ENCODE data around the gene VGLL2. TPM values are rescaled to one million over a fixed set of nuclear protein-coding genes. Genes with fewer than 3 reads are reported as not detected.
A peak's percentile ranks its signal among the peaks of the same experiment; 100 is the strongest.

Gene VGLL2
- total RNA-seq, 6 experiments from 2014 or later: not detected

DNA sequence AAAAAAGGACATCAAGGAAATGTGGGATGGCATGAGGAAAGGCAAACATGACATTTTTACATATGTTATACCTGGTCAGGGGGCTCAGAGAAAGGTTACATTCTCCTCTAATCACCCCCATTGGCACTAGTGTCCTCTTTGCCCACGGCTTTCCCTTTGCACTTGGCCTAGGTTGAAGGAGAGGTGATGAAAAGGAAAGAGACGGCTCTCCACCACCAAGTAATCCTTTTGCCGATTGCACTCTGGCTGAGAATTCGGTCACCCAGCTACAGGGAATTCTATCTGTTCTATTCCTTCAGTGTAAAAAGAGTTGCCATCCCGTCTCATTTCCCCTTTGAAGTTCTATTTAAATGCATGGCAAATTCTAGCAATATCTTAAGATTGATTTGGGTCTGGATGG, 10.4 kb downstream of the VGLL2 start:
- WGBS (ENCODE audit: insufficient coverage, low coverage, low lambda C conversion rate, missing lambda C conversion rate): 51% methylated on average over 5 of the region's 5 CpGs
- Histone ChIP-seq H3K36me3 (no peaks in the 10 kb centered on the region), H3K27ac (no peak overlapping the region), H3K9me3 (no peaks in the 10 kb centered on the region), H3K4me1 (peaks cover 0 to 3% (median 0%) of the 10 kb centered on the region in 4 donors), H3K27me3 (peaks cover 0 to 6% of the 10 kb centered on the region in 2 donors), H3K4me3 (no peak overlapping the region)
- intact Hi-C loops (cut with DNase I): no loop called here
- TF ChIP-seq CTCF (IDR thresholded peaks at IDR 0.05) (no peak), POLR2A (IDR thresholded peaks at IDR 0.05) (no peak)
- ATAC-seq (no peak), DNase-seq (no peak)

DNA sequence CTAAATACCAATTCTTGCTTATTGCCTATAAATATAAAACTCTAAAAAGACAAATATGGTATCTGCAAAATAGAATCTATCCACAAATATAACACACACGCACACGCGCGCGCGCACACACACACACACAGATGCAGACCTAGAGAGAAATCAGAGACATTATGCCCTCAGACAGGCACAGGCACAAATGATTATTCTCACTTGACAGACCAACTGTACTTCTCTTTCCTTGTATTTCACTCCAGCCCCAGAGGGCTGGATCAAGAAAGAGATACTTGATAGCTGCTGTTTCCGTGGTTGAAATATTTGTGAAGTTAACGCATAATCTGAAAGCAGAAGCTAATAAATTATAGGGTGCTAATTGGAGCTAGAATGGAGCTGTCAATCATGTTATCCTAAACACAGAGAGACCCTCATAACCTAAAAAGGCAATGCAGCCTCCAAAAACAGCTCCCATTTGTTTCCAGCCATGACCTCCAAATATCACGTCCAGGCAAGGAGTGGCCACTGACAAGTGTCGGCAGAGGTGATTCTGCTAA, 11.5 kb downstream of the VGLL2 start:
- ATAC-seq: no peak
- Histone ChIP-seq H3K4me1 (no peaks in the 10 kb centered on the region), H3K36me3 (no peaks in the 10 kb centered on the region), H3K27ac (no peak overlapping the region), H3K27me3 (no peaks in the 10 kb centered on the region), H3K9me3 (no peaks in the 10 kb centered on the region), H3K4me3 (no peak overlapping the region)
- intact Hi-C loops (cut with DNase I): no loop called here
- TF ChIP-seq POLR2A (IDR thresholded peaks at IDR 0.05): no peak
- DNase-seq: no peak
- WGBS (ENCODE audit: insufficient coverage, low coverage, low lambda C conversion rate, missing lambda C conversion rate): 79% methylated on average over 10 of the region's 10 CpGs

GRCh38 chr6:117280922-117281321, 15.6 kb downstream of the VGLL2 start:
- WGBS (ENCODE audit: insufficient coverage, low coverage, low lambda C conversion rate, missing lambda C conversion rate): 75% methylated on average over 1 of the region's 3 CpGs
- no peak for DNase-seq
- Histone ChIP-seq H3K36me3 (no peaks in the 10 kb centered on the region), H3K27me3 (no peaks in the 10 kb centered on the region), H3K9me3 (no peaks in the 10 kb centered on the region), H3K4me3 (no peak overlapping the region), H3K27ac (no peak overlapping the region), H3K4me1 (no peaks in the 10 kb centered on the region)
- TF ChIP-seq POLR2A (IDR thresholded peaks at IDR 0.05): no peak
- TF ChIP-seq CTCF (IDR thresholded peaks at IDR 0.05): peak in 2 of 4 donors; percentile 6 to 11
- intact Hi-C loops (cut with DNase I): no loop called here
- no peak for ATAC-seq

DNA sequence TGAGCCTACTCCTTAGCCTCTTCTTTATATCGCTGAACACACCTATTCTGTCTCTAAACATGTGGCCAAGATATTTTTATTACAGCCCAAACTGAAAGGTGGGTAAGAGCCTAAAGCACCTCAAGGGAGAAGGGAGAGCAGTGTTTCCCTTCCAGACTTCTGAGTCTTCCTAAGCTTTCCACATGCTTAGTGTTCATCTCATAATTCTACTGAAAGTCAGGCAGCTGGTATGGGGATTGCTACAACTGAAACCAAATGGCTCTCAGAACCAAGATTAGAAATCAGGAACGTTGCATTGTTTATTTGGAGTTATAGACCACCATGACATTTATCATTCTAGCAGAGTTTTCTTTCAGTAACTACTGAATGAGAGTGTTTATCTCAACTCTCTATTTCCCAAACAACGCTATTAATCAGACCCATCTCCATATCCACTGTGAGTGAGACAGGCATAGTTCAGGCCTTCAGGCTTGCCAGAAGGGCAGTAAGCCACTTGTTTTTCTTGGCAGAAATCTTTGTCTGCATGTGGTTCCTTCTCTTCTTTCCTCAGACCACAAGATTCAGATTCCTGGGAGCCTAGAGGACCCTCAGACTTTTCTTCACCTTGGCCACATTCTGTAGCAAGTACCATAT, 22.8 kb downstream of the VGLL2 start:
- Histone ChIP-seq H3K27me3 (no peaks in the 10 kb centered on the region), H3K4me1 (no peaks in the 10 kb centered on the region), H3K36me3 (no peaks in the 10 kb centered on the region), H3K4me3 (no peak overlapping the region), H3K9me3 (no peaks in the 10 kb centered on the region), H3K27ac (no peak overlapping the region)
- TF ChIP-seq POLR2A (IDR thresholded peaks at IDR 0.05): no peak
- no peak for TF ChIP-seq CTCF (IDR thresholded peaks at IDR 0.05)
- DNase-seq (no peak), ATAC-seq (no peak)
- intact Hi-C loops (cut with DNase I): no loop called here
- 39% methylated on average over 2 of the region's 3 CpGs for WGBS (ENCODE audit: insufficient coverage, low coverage, low lambda C conversion rate, missing lambda C conversion rate)

GRCh38 chr6:117290173-117290846, 25.0 kb downstream of the VGLL2 start:
- intact Hi-C loops (cut with DNase I): no loop called here
- WGBS (ENCODE audit: insufficient coverage, low coverage, low lambda C conversion rate, missing lambda C conversion rate): 35% methylated on average over 3 of the region's 3 CpGs
- Histone ChIP-seq H3K27me3 (no peaks in the 10 kb centered on the region), H3K4me3 (no peak overlapping the region), H3K27ac (no peak overlapping the region), H3K36me3 (no peaks in the 10 kb centered on the region), H3K9me3 (no peaks in the 10 kb centered on the region), H3K4me1 (no peaks in the 10 kb centered on the region)
- ATAC-seq (no peak), DNase-seq (no peak)
- TF ChIP-seq POLR2A (IDR thresholded peaks at IDR 0.05) (no peak), CTCF (IDR thresholded peaks at IDR 0.05) (no peak)

Data from right lobe of liver (tissue), 6 donors.